WTC11 (cell line): ENCODE data around the gene TMEM263. TPM values are rescaled to one million over a fixed set of nuclear protein-coding genes. Genes with fewer than 3 reads are reported as not detected.

Experiments used
- ATAC-seq: fragments of 200-7000 bp; cut with Tn5 transposase; 2 replicates; pipeline ENCODE4 v1.10.0; 2021; ENCODE audit warnings: mild to moderate bottlenecking, moderate library complexity
- CTCF ChIA-PET: fragments of 300-600 bp; sonication (Branson Sonifier 250); formaldehyde crosslinking; loops from one replicate; lab custom pipeline; 2021; ENCODE audit warnings: antibody characterized with exemption; lab: Charles Lee
- POLR2A ChIA-PET: fragments of 350-600 bp; sonication (Branson Sonifier 250); formaldehyde crosslinking; loops from one replicate; lab custom pipeline; 2021; ENCODE audit warnings: antibody characterized with exemption; lab: Charles Lee
- DNase-seq: peaks from one replicate; pipeline ENCODE4 v3.0.0; 2021; ENCODE audit warnings: low spot score
- H3K27ac Mint-ChIP-seq: 2 replicates; pipeline ENCODE4 v1.8.0; 2021; ENCODE audit warnings: mixed read lengths
- H3K27me3 Mint-ChIP-seq: 2 replicates; pipeline ENCODE4 v1.8.0; 2021; ENCODE audit warnings: low read depth, mild to moderate bottlenecking, moderate library complexity, mixed read lengths
- H3K36me3 Mint-ChIP-seq: 2 replicates; pipeline ENCODE4 v1.8.0; 2021; ENCODE audit warnings: mixed read lengths
- H3K4me1 Mint-ChIP-seq: 2 replicates; pipeline ENCODE4 v1.8.0; 2022; ENCODE audit warnings: mixed read lengths
- H3K4me3 Mint-ChIP-seq: 2 replicates; pipeline ENCODE4 v1.8.0; 2021; ENCODE audit warnings: mild to moderate bottlenecking, moderate library complexity, mixed read lengths
- H3K9me3 Mint-ChIP-seq: 2 replicates; pipeline ENCODE4 v1.8.0; 2021; ENCODE audit warnings: mixed read lengths
- AR ChIP-seq: fragments of 250-450 bp; sonication (Bioruptor Pico); IDR thresholded peaks from 2 replicates; pipeline ENCODE4 v1.9.0; 2021; ENCODE audit warnings: mild to moderate bottlenecking
- ATF1 ChIP-seq: sonication (generic); formaldehyde crosslinking; IDR thresholded peaks from 2 replicates; pipeline ENCODE4 v1.8.1; 2023; ENCODE audit warnings: mild to moderate bottlenecking, moderate library complexity, missing genetic modification reagents
- CREB1 ChIP-seq: sonication (generic); formaldehyde crosslinking; IDR thresholded peaks from 2 replicates; pipeline ENCODE4 v1.8.0; 2023; ENCODE audit warnings: mild to moderate bottlenecking, missing genetic modification reagents
- E2F4 ChIP-seq: sonication (generic); formaldehyde crosslinking; IDR thresholded peaks from 2 replicates; pipeline ENCODE4 v1.8.1; 2022; ENCODE audit warnings: low read depth, mild to moderate bottlenecking, moderate library complexity, missing genetic modification reagents, borderline replicate concordance
- EMX1 ChIP-seq: fragments of 250-450 bp; sonication (Bioruptor Pico); IDR thresholded peaks from 2 replicates; pipeline ENCODE4 v1.8.0; 2021; ENCODE audit warnings: mild to moderate bottlenecking
- FOXP1 ChIP-seq: sonication (generic); formaldehyde crosslinking; IDR thresholded peaks from 2 replicates; pipeline ENCODE4 v1.8.0; 2022; ENCODE audit warnings: missing genetic modification reagents, mild to moderate bottlenecking, moderate library complexity, borderline replicate concordance
- FOXP4 ChIP-seq: sonication (generic); formaldehyde crosslinking; IDR thresholded peaks from 2 replicates; pipeline ENCODE4 v1.8.0; 2022; ENCODE audit warnings: mild to moderate bottlenecking, missing genetic modification reagents
- GRHL2 ChIP-seq: fragments of 250-450 bp; sonication (Bioruptor Pico); IDR thresholded peaks from 2 replicates; pipeline ENCODE4 v1.8.0; 2022; ENCODE audit warnings: mild to moderate bottlenecking, moderate library complexity; ENCODE audit not compliant: insufficient replicate concordance, severe bottlenecking
- HMGA2 ChIP-seq: fragments of 250-450 bp; sonication (Bioruptor Pico); IDR thresholded peaks from 2 replicates; pipeline ENCODE4 v1.4.0; 2021; ENCODE audit warnings: mild to moderate bottlenecking, moderate library complexity
- MLX ChIP-seq: sonication (generic); formaldehyde crosslinking; IDR thresholded peaks from 2 replicates; pipeline ENCODE4 v1.8.1; 2023; ENCODE audit warnings: mild to moderate bottlenecking, missing genetic modification reagents, moderate library complexity
- MXD4 ChIP-seq: fragments of 250-450 bp; sonication (Bioruptor Pico); IDR thresholded peaks from 2 replicates; pipeline ENCODE4 v1.8.0; 2021; ENCODE audit warnings: mild to moderate bottlenecking, moderate library complexity, borderline replicate concordance
- NFE2L1 ChIP-seq: sonication (generic); formaldehyde crosslinking; IDR thresholded peaks from 2 replicates; pipeline ENCODE4 v1.8.1; 2023; ENCODE audit warnings: missing genetic modification reagents
- NR2C2 ChIP-seq: sonication (generic); formaldehyde crosslinking; IDR thresholded peaks from 2 replicates; pipeline ENCODE4 v1.8.0; 2022; ENCODE audit warnings: mild to moderate bottlenecking, missing genetic modification reagents
- NR3C1 ChIP-seq: sonication (generic); formaldehyde crosslinking; conservative IDR thresholded peaks from 2 replicates; pipeline ENCODE4 v1.8.1; 2023; ENCODE audit warnings: low read depth, mild to moderate bottlenecking, missing genetic modification reagents
- OVOL2 ChIP-seq: fragments of 250-450 bp; sonication (Bioruptor Pico); IDR thresholded peaks from 2 replicates; pipeline ENCODE4 v1.9.0; 2021; ENCODE audit warnings: mild to moderate bottlenecking, borderline replicate concordance
- SMAD4 ChIP-seq: sonication (generic); formaldehyde crosslinking; IDR thresholded peaks from 2 replicates; pipeline ENCODE4 v1.8.0; 2022; ENCODE audit warnings: mild to moderate bottlenecking, missing genetic modification reagents
- TEAD1 ChIP-seq: sonication (generic); formaldehyde crosslinking; IDR thresholded peaks from 2 replicates; pipeline ENCODE4 v1.8.0; 2022; ENCODE audit warnings: mild to moderate bottlenecking, missing genetic modification reagents
- ZBTB21 ChIP-seq: sonication (generic); formaldehyde crosslinking; IDR thresholded peaks from 2 replicates; pipeline ENCODE4 v1.8.1; 2023; ENCODE audit warnings: mild to moderate bottlenecking, missing genetic modification reagents, borderline replicate concordance
- ZNF121 ChIP-seq: sonication (generic); formaldehyde crosslinking; IDR thresholded peaks from 2 replicates; pipeline ENCODE4 v1.8.0; 2023; ENCODE audit warnings: missing genetic modification reagents
- ZNF138 ChIP-seq: sonication (generic); formaldehyde crosslinking; conservative IDR thresholded peaks from 2 replicates; pipeline ENCODE4 v1.8.1; 2022; ENCODE audit warnings: mild to moderate bottlenecking, moderate library complexity, missing genetic modification reagents
- ZNF263 ChIP-seq: sonication (generic); formaldehyde crosslinking; IDR thresholded peaks from 2 replicates; pipeline ENCODE4 v1.8.1; 2022; ENCODE audit warnings: low read depth, mild to moderate bottlenecking, moderate library complexity, missing genetic modification reagents
- ZNF416 ChIP-seq: fragments of 250-450 bp; sonication (Bioruptor Pico); IDR thresholded peaks from 2 replicates; pipeline ENCODE4 v1.9.0; 2021; ENCODE audit warnings: mild to moderate bottlenecking, inconsistent platforms
- ZNF512 ChIP-seq: sonication (generic); formaldehyde crosslinking; IDR thresholded peaks from 2 replicates; pipeline ENCODE4 v1.8.1; 2022; ENCODE audit warnings: missing genetic modification reagents, borderline replicate concordance
- total RNA-seq: library from RNA; stranded (reverse); gene quantifications from 3 replicates; pipeline ENCODE4 v1.2.3, GENCODE V29; 2021

TMEM263 gene
- total RNA-seq, 1 experiment from 2014 or later, result 18.0 TPM

- Mint-ChIP-seq H3K27ac (no peak overlapping the region), H3K9me3 (no peaks in the 10 kb centered on the region), H3K4me1 (peaks cover 22% of the 10 kb centered on the region), H3K4me3 (peak overlapping the region; percentile 88), H3K27me3 (peaks cover 7% of the 10 kb centered on the region), H3K36me3 (peaks cover 19% of the 10 kb centered on the region)
- POLR2A ChIA-PET, result interaction anchor here (1.2 kb wide), 1 partner anchor 30 kb away, joined by 6 read pairs; the partner anchor contains the start of gene TMEM263
- DNase-seq, result no peak
- CTCF ChIA-PET, result interaction anchor here (2.1 kb wide), 1 partner anchor 119 kb away, joined by 7 read pairs; no protein-coding TSS in a partner anchor
- ATAC-seq, result no peak
- TF ChIP-seq CREB1, result no peak
- TF ChIP-seq NR3C1 (CRISPR knock-in tag), result no peak
Observed at GRCh38 chr12:106986135-106986534, 30.4 kb downstream of the TMEM263 start.

GRCh38 chr12:106986625-106987389 lies 31.1 kb downstream of the TMEM263 start, which contains the start of gene MTERF2:
Gene MTERF2 (minus strand): TSS chr12:106987146. CDS start chr12:106978714, 8,432 bp downstream.
- ATAC-seq (peak; percentile 96), DNase-seq (peak; percentile 91)
- H3K27ac Mint-ChIP-seq, result peak within 1 kb of the TSS; percentile 55; the same call in 1 of the 2 replicates
- POLR2A ChIA-PET, result interaction anchor here (1.2 kb wide), 1 partner anchor 31 kb away, joined by 6 read pairs; the partner anchor contains the start of gene TMEM263
- peaks cover 22% of the 10 kb centered on the region for H3K4me1 Mint-ChIP-seq
- CTCF ChIA-PET, result interaction anchor here (1.1 to 2.1 kb wide), 2 partner anchors 68 to 118 kb away, joined by 3 to 7 read pairs; no protein-coding TSS in a partner anchor
- no peaks in the 10 kb centered on the region for H3K9me3 Mint-ChIP-seq
- H3K27me3 Mint-ChIP-seq, result peaks cover 7% of the 10 kb centered on the region
- H3K36me3 Mint-ChIP-seq, result peaks cover 19% of the 10 kb centered on the region
- peak within 1 kb of the TSS; percentile 88 for H3K4me3 Mint-ChIP-seq
- peak; percentile 67 for TF ChIP-seq FOXP4
- TF ChIP-seq MLX (CRISPR knock-in tag), result no peak
- no peak for TF ChIP-seq OVOL2 (CRISPR knock-in tag)
- TF ChIP-seq AR (CRISPR knock-in tag), result no peak
- peak; percentile 48; the same call in 1 of the 2 replicates for TF ChIP-seq FOXP1 (CRISPR knock-in tag)
- no peak for TF ChIP-seq E2F4 (CRISPR knock-in tag)
- TF ChIP-seq ZNF416 (CRISPR knock-in tag), result peak; percentile 54; the same call in 1 of the 2 replicates
- no peak for TF ChIP-seq NFE2L1
- TF ChIP-seq HMGA2 (CRISPR knock-in tag), result no peak
- no peak for TF ChIP-seq ZNF138 (CRISPR knock-in tag)
- TF ChIP-seq ZNF263, result no peak
- no peak for TF ChIP-seq ZNF512
- peak; percentile 43; the same call in 1 of the 2 replicates for TF ChIP-seq TEAD1
- 0 out of 2 replicates have a peak, but pooled peaks have one; percentile 39 for TF ChIP-seq ATF1 (CRISPR knock-in tag)
- no peak for TF ChIP-seq NR2C2 (CRISPR knock-in tag)
- no peak for TF ChIP-seq SMAD4 (CRISPR knock-in tag)
- TF ChIP-seq ZBTB21, result no peak
- TF ChIP-seq ZNF121 (CRISPR knock-in tag), result no peak
- 0 out of 2 replicates have a peak, but pooled peaks have one; percentile 60 for TF ChIP-seq CREB1
- TF ChIP-seq MXD4 (CRISPR knock-in tag), result no peak
- TF ChIP-seq EMX1 (CRISPR knock-in tag), result no peak
- no peak for TF ChIP-seq GRHL2
